SK-N-SH treated with all-trans-retinoic acid at 6 μM for 48 hours (cell line): Measurements from ENCODE around the gene S100A2.
A peak's percentile ranks its signal among the peaks of the same experiment; 100 is the strongest.

Experiments
- ATAC-seq: fragments of 200-7000 bp; cut with Tn5 transposase; 3 replicates; pipeline ENCODE4 v1.9.1; 2020; ENCODE audit warnings: mild to moderate bottlenecking, moderate library complexity
- ARNTL ChIP-seq: fragments of 450-650 bp; formaldehyde crosslinking; IDR thresholded peaks from 2 replicates; pipeline ENCODE4 v1.5.0; 2020; ENCODE audit warnings: low read depth, mild to moderate bottlenecking, moderate library complexity, borderline replicate concordance
- BACH2 ChIP-seq: fragments of 250-450 bp; sonication (Bioruptor Pico); IDR thresholded peaks from 2 replicates; pipeline ENCODE4 v1.9.0; 2021; ENCODE audit warnings: mild to moderate bottlenecking, borderline replicate concordance
- CSDC2 ChIP-seq: fragments of 250-450 bp; sonication (Bioruptor Pico); IDR thresholded peaks from 2 replicates; pipeline ENCODE4 v1.5.0; 2020; ENCODE audit warnings: mild to moderate bottlenecking, moderate library complexity
- CSRNP3 ChIP-seq: fragments of 250-450 bp; sonication (Bioruptor Pico); IDR thresholded peaks from 2 replicates; pipeline ENCODE4 v1.5.1; 2021; ENCODE audit warnings: mild to moderate bottlenecking, moderate library complexity
- ESRRG ChIP-seq: fragments of 250-450 bp; sonication (Bioruptor Pico); IDR thresholded peaks from 2 replicates; pipeline ENCODE4 v1.6.1; 2021; ENCODE audit warnings: mild to moderate bottlenecking
- GLIS3 ChIP-seq: fragments of 250-450 bp; sonication (Bioruptor Pico); IDR thresholded peaks from 2 replicates; pipeline ENCODE4 v1.5.0; 2020; ENCODE audit warnings: mild to moderate bottlenecking, moderate library complexity
- ISL1 ChIP-seq: fragments of 250-450 bp; sonication (Bioruptor Pico); IDR thresholded peaks from 2 replicates; pipeline ENCODE4 v2.1.2; 2022; ENCODE audit warnings: mild to moderate bottlenecking, moderate library complexity
- OSR1 ChIP-seq: fragments of 250-450 bp; sonication (Bioruptor Pico); IDR thresholded peaks from 2 replicates; pipeline ENCODE4 v1.8.0; 2022; ENCODE audit warnings: moderate library complexity, mild to moderate bottlenecking, inconsistent platforms
- PATZ1 ChIP-seq: fragments of 250-450 bp; sonication (Bioruptor Pico); IDR thresholded peaks from 2 replicates; pipeline ENCODE4 v1.8.0; 2020; ENCODE audit warnings: mild to moderate bottlenecking, moderate library complexity, borderline replicate concordance
- POU6F1 ChIP-seq: fragments of 250-450 bp; sonication (Bioruptor Pico); IDR thresholded peaks from 2 replicates; pipeline ENCODE4 v1.8.0; 2021; ENCODE audit warnings: low read depth, mild to moderate bottlenecking, moderate library complexity, borderline replicate concordance
- PPARA ChIP-seq: fragments of 250-450 bp; sonication (Bioruptor Pico); IDR thresholded peaks from 2 replicates; pipeline ENCODE4 v1.5.0; 2020; ENCODE audit warnings: mild to moderate bottlenecking, borderline replicate concordance
- RARB ChIP-seq: fragments of 250-450 bp; sonication (Bioruptor Pico); IDR thresholded peaks from 2 replicates; pipeline ENCODE4 v1.8.0; 2021; ENCODE audit warnings: mild to moderate bottlenecking, moderate library complexity
- SNAI2 ChIP-seq: fragments of 250-450 bp; sonication (Bioruptor Pico); IDR thresholded peaks from 2 replicates; pipeline ENCODE4 v1.5.0; 2020; ENCODE audit warnings: mild to moderate bottlenecking, moderate library complexity
- TCF4 ChIP-seq: fragments of 250-450 bp; sonication (Bioruptor Pico); IDR thresholded peaks from 2 replicates; pipeline ENCODE4 v1.8.0; 2021; ENCODE audit warnings: mild to moderate bottlenecking, moderate library complexity, borderline replicate concordance
- TOX ChIP-seq: fragments of 250-450 bp; sonication (Bioruptor Pico); IDR thresholded peaks from 2 replicates; pipeline ENCODE4 v1.8.0; 2021; ENCODE audit warnings: mild to moderate bottlenecking, moderate library complexity, borderline replicate concordance
- TSHZ2 ChIP-seq: fragments of 250-450 bp; sonication (Bioruptor Pico); IDR thresholded peaks from 2 replicates; pipeline ENCODE4 v1.5.0; 2020; ENCODE audit warnings: mild to moderate bottlenecking, moderate library complexity
- ZC3H10 ChIP-seq: fragments of 250-450 bp; sonication (Bioruptor Pico); IDR thresholded peaks from 2 replicates; pipeline ENCODE4 v1.5.1; 2021; ENCODE audit warnings: mild to moderate bottlenecking, moderate library complexity
- ZFP3 ChIP-seq: fragments of 250-450 bp; sonication (Bioruptor Pico); IDR thresholded peaks from 2 replicates; pipeline ENCODE4 v1.5.0; 2020; ENCODE audit warnings: mild to moderate bottlenecking, moderate library complexity
- ZFP30 ChIP-seq: fragments of 450-650 bp; formaldehyde crosslinking; IDR thresholded peaks from 2 replicates; pipeline ENCODE4 v1.5.0; 2022; ENCODE audit warnings: mild to moderate bottlenecking, moderate library complexity
- ZNF565 ChIP-seq: fragments of 450-650 bp; formaldehyde crosslinking; conservative IDR thresholded peaks from 2 replicates; pipeline ENCODE4 v1.5.0; 2020; ENCODE audit warnings: low read depth, mild to moderate bottlenecking, moderate library complexity
- ZNF70 ChIP-seq: fragments of 450-650 bp; formaldehyde crosslinking; IDR thresholded peaks from 2 replicates; pipeline ENCODE4 v1.5.0; 2020; ENCODE audit warnings: mild to moderate bottlenecking, moderate library complexity
- ZNF8 ChIP-seq: fragments of 450-650 bp; formaldehyde crosslinking; IDR thresholded peaks from 2 replicates; pipeline ENCODE4 v1.5.0; 2020; ENCODE audit warnings: mild to moderate bottlenecking, moderate library complexity

The S100A2 gene

GRCh38 chr1:153571706-153572105, 6.1 kb upstream of the S100A2 start:
- no peak for TF ChIP-seq PATZ1 (CRISPR knock-in tag)
- TF ChIP-seq TCF4 (CRISPR knock-in tag) = no peak
- TF ChIP-seq ESRRG (CRISPR knock-in tag) = no peak
- no peak for TF ChIP-seq ARNTL (CRISPR knock-in tag)
- ATAC-seq = no peak

- no peak for ATAC-seq
- TF ChIP-seq OSR1 (CRISPR knock-in tag) (no peak), GLIS3 (CRISPR knock-in tag) (no peak), SNAI2 (CRISPR knock-in tag) (no peak), PPARA (CRISPR knock-in tag) (no peak), RARB (CRISPR knock-in tag) (no peak), ZC3H10 (CRISPR knock-in tag) (no peak), ESRRG (CRISPR knock-in tag) (no peak), ZNF70 (no peak), BACH2 (no peak)
Measured at GRCh38 chr1:153570874-153571273, 5.2 kb upstream of the S100A2 start.

GRCh38 chr1:153569465-153569864, 3.8 kb upstream of the S100A2 start:
- TF ChIP-seq RARB (CRISPR knock-in tag) = no peak
- no peak for TF ChIP-seq ZFP3 (CRISPR knock-in tag)
- no peak for TF ChIP-seq ISL1
- TF ChIP-seq TCF4 (CRISPR knock-in tag) = no peak
- TF ChIP-seq ZNF70 = no peak
- no peak for TF ChIP-seq BACH2
- TF ChIP-seq ZNF8 (CRISPR knock-in tag) = no peak
- no peak for TF ChIP-seq ZC3H10 (CRISPR knock-in tag)
- no peak for TF ChIP-seq ESRRG (CRISPR knock-in tag)
- no peak for TF ChIP-seq TOX (CRISPR knock-in tag)
- TF ChIP-seq SNAI2 (CRISPR knock-in tag) = no peak
- TF ChIP-seq ZNF565 = no peak
- no peak for TF ChIP-seq PATZ1 (CRISPR knock-in tag)
- no peak for TF ChIP-seq GLIS3 (CRISPR knock-in tag)
- no peak for TF ChIP-seq CSDC2 (CRISPR knock-in tag)
- ATAC-seq = no peak

GRCh38 chr1:153568367-153569099, 2.9 kb upstream of the S100A2 start:
- peak; percentile 18 for ATAC-seq
- TF ChIP-seq SNAI2 (CRISPR knock-in tag) (no peak), ZNF70 (no peak), POU6F1 (no peak), ARNTL (CRISPR knock-in tag) (no peak), ESRRG (CRISPR knock-in tag) (no peak), TSHZ2 (CRISPR knock-in tag) (no peak), CSRNP3 (no peak), ZNF8 (CRISPR knock-in tag) (no peak), TOX (CRISPR knock-in tag) (no peak), ZFP30 (no peak), RARB (CRISPR knock-in tag) (no peak), ZC3H10 (CRISPR knock-in tag) (no peak), ISL1 (no peak), PATZ1 (CRISPR knock-in tag) (no peak), BACH2 (no peak), GLIS3 (CRISPR knock-in tag) (no peak)
